ENCODE data around the gene TNFSF8. TPM values are rescaled to one million over a fixed set of nuclear protein-coding genes. Genes with fewer than 3 reads are reported as not detected.

Gene TNFSF8
- polyA plus RNA-seq, 1 of the 3 experiments (the other 2 are of a cell fraction) = not detected

DNA sequence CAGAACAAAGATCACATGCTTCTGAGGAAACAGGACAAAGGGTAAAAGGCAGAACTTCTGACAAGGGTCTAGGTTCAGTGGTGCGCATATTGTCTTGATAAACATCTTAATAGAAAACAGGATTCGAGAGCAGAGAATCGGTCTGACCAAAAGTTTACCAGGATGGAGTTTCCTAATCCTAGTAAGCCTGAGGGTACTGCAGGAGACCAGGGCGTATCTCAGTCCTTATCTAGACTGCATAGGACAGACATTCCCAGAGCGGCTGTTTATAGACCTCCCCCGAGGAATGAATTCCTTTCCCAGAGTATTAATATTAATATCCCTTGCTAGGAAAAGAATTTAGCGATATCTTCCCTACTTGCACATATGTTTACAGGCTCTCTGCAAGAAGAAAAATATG, 32.4 kb upstream of the TNFSF8 start:
- H3F3A ChIP-seq (replicated peaks; ENCODE audit: insufficient read depth) = no peaks in the 10 kb centered on the region
- no peaks in the 10 kb centered on the region for H3K9me2 ChIP-seq
- H3K4me1 ChIP-seq (ENCODE audit: control insufficient read depth in 1 of 2, insufficient read depth in 2 of 2, low read depth in 1 of 2, low read length in 1 of 2) = no peaks in the 10 kb centered on the region
- ChIA-PET CTCF (no interaction called here), POLR2A (no interaction called here)
- H3K4me2 ChIP-seq = no peak overlapping the region
- 0 out of 2 replicates have a peak, but pooled peaks cover 5% of the 10 kb centered on the region for H3K9me3 ChIP-seq
- H3K79me2 ChIP-seq (ENCODE audit: insufficient read depth) = no peaks in the 10 kb centered on the region
- WGBS (ENCODE audit: low lambda C conversion rate) = 25% methylated on average over 7 of the region's 7 CpGs
- H3K9ac ChIP-seq = no peak overlapping the region
- H3K27ac ChIP-seq (ENCODE audit: low read depth in 2 of 2, low read length in 1 of 2) = no peak overlapping the region
- no peaks in the 10 kb centered on the region; the same call in 1 of the 2 replicates for H3K27me3 ChIP-seq (ENCODE audit: insufficient read depth)
- no peaks in the 10 kb centered on the region for H4K20me1 ChIP-seq (ENCODE audit: insufficient read depth)
- H3K4me3 ChIP-seq (ENCODE audit: low read depth in 2 of 2, low read length in 1 of 2) = no peak overlapping the region
- no peak for TF ChIP-seq GATA2 (CRISPR knock-in tag; IDR thresholded peaks at IDR 0.05)
- TF ChIP-seq YY1 (IDR thresholded peaks at IDR 0.05; ENCODE audit: low read depth) = no peak
- TF ChIP-seq, protein P1, sequence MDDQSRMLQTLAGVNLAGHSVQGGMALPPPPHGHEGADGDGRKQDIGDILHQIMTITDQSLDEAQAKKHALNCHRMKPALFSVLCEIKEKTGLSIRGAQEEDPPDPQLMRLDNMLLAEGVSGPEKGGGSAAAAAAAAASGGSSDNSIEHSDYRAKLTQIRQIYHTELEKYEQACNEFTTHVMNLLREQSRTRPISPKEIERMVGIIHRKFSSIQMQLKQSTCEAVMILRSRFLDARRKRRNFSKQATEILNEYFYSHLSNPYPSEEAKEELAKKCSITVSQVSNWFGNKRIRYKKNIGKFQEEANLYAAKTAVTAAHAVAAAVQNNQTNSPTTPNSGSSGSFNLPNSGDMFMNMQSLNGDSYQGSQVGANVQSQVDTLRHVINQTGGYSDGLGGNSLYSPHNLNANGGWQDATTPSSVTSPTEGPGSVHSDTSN (IDR thresholded peaks at IDR 0.05) = no peak
- TF ChIP-seq POLR2AphosphoS5 (IDR thresholded peaks at IDR 0.05; ENCODE audit: low read depth, low read length) = no peak
- no peak for TF ChIP-seq NRF1 (IDR thresholded peaks at IDR 0.05; ENCODE audit: low read depth, low read length)
- TF ChIP-seq, protein P2, sequence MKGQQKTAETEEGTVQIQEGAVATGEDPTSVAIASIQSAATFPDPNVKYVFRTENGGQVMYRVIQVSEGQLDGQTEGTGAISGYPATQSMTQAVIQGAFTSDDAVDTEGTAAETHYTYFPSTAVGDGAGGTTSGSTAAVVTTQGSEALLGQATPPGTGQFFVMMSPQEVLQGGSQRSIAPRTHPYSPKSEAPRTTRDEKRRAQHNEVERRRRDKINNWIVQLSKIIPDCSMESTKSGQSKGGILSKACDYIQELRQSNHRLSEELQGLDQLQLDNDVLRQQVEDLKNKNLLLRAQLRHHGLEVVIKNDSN (IDR thresholded peaks at IDR 0.05; ENCODE audit: borderline replicate concordance, low read depth) = no peak
- TF ChIP-seq, protein P3, sequence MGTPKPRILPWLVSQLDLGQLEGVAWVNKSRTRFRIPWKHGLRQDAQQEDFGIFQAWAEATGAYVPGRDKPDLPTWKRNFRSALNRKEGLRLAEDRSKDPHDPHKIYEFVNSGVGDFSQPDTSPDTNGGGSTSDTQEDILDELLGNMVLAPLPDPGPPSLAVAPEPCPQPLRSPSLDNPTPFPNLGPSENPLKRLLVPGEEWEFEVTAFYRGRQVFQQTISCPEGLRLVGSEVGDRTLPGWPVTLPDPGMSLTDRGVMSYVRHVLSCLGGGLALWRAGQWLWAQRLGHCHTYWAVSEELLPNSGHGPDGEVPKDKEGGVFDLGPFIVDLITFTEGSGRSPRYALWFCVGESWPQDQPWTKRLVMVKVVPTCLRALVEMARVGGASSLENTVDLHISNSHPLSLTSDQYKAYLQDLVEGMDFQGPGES (IDR thresholded peaks at IDR 0.05; ENCODE audit: low read depth, low read length) = no peak
- no peak for TF ChIP-seq ELF1 (IDR thresholded peaks at IDR 0.05)
- TF ChIP-seq JUND (IDR thresholded peaks at IDR 0.05) = no peak
- no peak for TF ChIP-seq FOSL2 (IDR thresholded peaks at IDR 0.05; ENCODE audit: borderline replicate concordance, low read depth)
- TF ChIP-seq SIN3A (IDR thresholded peaks at IDR 0.05; ENCODE audit: borderline replicate concordance, low read depth, low read length) = no peak
- TF ChIP-seq EZH2phosphoT487 (IDR thresholded peaks at IDR 0.05; ENCODE audit: borderline replicate concordance, low read depth) = no peak
- TF ChIP-seq SMC3 (IDR thresholded peaks at IDR 0.05; ENCODE audit: low read depth, low read length) = no peak
- no peak for TF ChIP-seq RCOR1 (IDR thresholded peaks at IDR 0.05; ENCODE audit: low read length)
- TF ChIP-seq CHD2 (IDR thresholded peaks at IDR 0.05; ENCODE audit: low read length, partially characterized antibody) = no peak
- TF ChIP-seq, protein P4, sequence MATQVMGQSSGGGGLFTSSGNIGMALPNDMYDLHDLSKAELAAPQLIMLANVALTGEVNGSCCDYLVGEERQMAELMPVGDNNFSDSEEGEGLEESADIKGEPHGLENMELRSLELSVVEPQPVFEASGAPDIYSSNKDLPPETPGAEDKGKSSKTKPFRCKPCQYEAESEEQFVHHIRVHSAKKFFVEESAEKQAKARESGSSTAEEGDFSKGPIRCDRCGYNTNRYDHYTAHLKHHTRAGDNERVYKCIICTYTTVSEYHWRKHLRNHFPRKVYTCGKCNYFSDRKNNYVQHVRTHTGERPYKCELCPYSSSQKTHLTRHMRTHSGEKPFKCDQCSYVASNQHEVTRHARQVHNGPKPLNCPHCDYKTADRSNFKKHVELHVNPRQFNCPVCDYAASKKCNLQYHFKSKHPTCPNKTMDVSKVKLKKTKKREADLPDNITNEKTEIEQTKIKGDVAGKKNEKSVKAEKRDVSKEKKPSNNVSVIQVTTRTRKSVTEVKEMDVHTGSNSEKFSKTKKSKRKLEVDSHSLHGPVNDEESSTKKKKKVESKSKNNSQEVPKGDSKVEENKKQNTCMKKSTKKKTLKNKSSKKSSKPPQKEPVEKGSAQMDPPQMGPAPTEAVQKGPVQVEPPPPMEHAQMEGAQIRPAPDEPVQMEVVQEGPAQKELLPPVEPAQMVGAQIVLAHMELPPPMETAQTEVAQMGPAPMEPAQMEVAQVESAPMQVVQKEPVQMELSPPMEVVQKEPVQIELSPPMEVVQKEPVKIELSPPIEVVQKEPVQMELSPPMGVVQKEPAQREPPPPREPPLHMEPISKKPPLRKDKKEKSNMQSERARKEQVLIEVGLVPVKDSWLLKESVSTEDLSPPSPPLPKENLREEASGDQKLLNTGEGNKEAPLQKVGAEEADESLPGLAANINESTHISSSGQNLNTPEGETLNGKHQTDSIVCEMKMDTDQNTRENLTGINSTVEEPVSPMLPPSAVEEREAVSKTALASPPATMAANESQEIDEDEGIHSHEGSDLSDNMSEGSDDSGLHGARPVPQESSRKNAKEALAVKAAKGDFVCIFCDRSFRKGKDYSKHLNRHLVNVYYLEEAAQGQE (IDR thresholded peaks at IDR 0.05; ENCODE audit: low read depth, low read length) = no peak
- no peak for TF ChIP-seq TEAD4 (IDR thresholded peaks at IDR 0.05; ENCODE audit: borderline replicate concordance, insufficient read depth)
- TF ChIP-seq, protein P5, sequence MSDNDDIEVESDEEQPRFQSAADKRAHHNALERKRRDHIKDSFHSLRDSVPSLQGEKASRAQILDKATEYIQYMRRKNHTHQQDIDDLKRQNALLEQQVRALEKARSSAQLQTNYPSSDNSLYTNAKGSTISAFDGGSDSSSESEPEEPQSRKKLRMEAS (IDR thresholded peaks at IDR 0.05; ENCODE audit: low read depth) = no peak
- DNase-seq = no peak
- H2AFZ ChIP-seq (ENCODE audit: low read depth) = no peak overlapping the region
- no peaks in the 10 kb centered on the region for H3K36me3 ChIP-seq (replicated peaks in 1 of 2; ENCODE audit: control insufficient read depth in 1 of 2, insufficient read depth in 2 of 2, low read length in 1 of 2)

All from SK-N-SH (cell line).